Fibroblast of lung (primary cell): ENCODE measurements around the gene DTWD2. TPM values are rescaled to one million over a fixed set of nuclear protein-coding genes. Genes with fewer than 3 reads are reported as not detected.

Experiments
- DNase-seq, 2 donors: peaks; one replicate each; pipeline versions ENCODE4 v3.0.0 to v3.0.0-alpha.2; 2010; ENCODE audit warnings: low read depth in 2 of 2
- H2AFZ ChIP-seq: 2 replicates; pipeline ENCODE4 v1.5.1; 2012; ENCODE audit warnings: low read length, control low read depth, inconsistent platforms
- H3K27ac ChIP-seq: 2 replicates; pipeline ENCODE4 v1.5.1; 2011; ENCODE audit warnings: low read length, control low read depth; ENCODE audit not compliant: insufficient read depth
- H3K27me3 ChIP-seq: 2 replicates; pipeline ENCODE4 v1.5.1; 2011; ENCODE audit warnings: mild to moderate bottlenecking, low read length; ENCODE audit not compliant: control insufficient read depth, insufficient read depth
- H3K36me3 ChIP-seq: 2 replicates; pipeline ENCODE4 v1.5.1; 2011; ENCODE audit warnings: low read length; ENCODE audit not compliant: control insufficient read depth, insufficient read depth
- H3K4me1 ChIP-seq: 2 replicates; pipeline ENCODE4 v1.5.1; 2011; ENCODE audit warnings: low read length; ENCODE audit not compliant: control insufficient read depth, insufficient read depth; ENCODE audit errors: extremely low read depth
- H3K4me2 ChIP-seq: 2 replicates; pipeline ENCODE4 v1.5.1; 2011; ENCODE audit warnings: low read length, control low read depth; ENCODE audit not compliant: insufficient read depth; ENCODE audit errors: extremely low read depth
- H3K4me3 ChIP-seq, 4 experiments: fragments of 200-600 bp in 1 of 4; sonication (generic) in 1 of 4; replicated peaks in 1 of 4; 2 replicates each; pipeline ENCODE4 v1.5.1; 2011 to 2016; ENCODE audit warnings: low read length in 4 of 4, low read depth in 3 of 4, mild to moderate bottlenecking in 3 of 4, control low read depth in 2 of 4, inconsistent platforms in 1 of 4, mixed read lengths in 1 of 4; ENCODE audit not compliant: insufficient read depth in 1 of 4; ENCODE audit errors: control extremely low read depth in 1 of 4
- H3K79me2 ChIP-seq: 2 replicates; pipeline ENCODE4 v1.5.1; 2012; ENCODE audit warnings: mild to moderate bottlenecking, low read length, inconsistent platforms; ENCODE audit not compliant: control insufficient read depth, insufficient read depth
- H3K9ac ChIP-seq: 2 replicates; pipeline ENCODE4 v1.5.1; 2011; ENCODE audit warnings: mild to moderate bottlenecking, low read length, control low read depth; ENCODE audit not compliant: insufficient read depth
- H3K9me3 ChIP-seq: 2 replicates; pipeline ENCODE4 v1.5.1; 2012; ENCODE audit warnings: low read depth, low read length; ENCODE audit not compliant: control insufficient read depth, insufficient read depth
- H4K20me1 ChIP-seq: 2 replicates; pipeline ENCODE4 v1.5.1; 2011; ENCODE audit warnings: low read length; ENCODE audit not compliant: control insufficient read depth, insufficient read depth; ENCODE audit errors: extremely low read depth
- EZH2 ChIP-seq: IDR thresholded peaks from 2 replicates; pipeline ENCODE4 v1.5.1; 2012; ENCODE audit warnings: low read length, control low read depth, mild to moderate bottlenecking; ENCODE audit errors: missing control alignments
- polyA minus RNA-seq: library from RNA; depleted of rRNA, polyadenylated mRNA; stranded (reverse); fragments of >200 nt; gene quantifications from 2 replicates; pipeline ENCODE4 v1.2.3, GENCODE V29; 2011; ENCODE audit warnings: low replicate concordance
- polyA plus RNA-seq, 2 donors: library from polyadenylated mRNA; depleted of rRNA in 1 of 2; stranded (reverse) in 1 of 2; unstranded in 1 of 2; fragments of >200 nt; gene quantifications; 2 replicates each; pipeline ENCODE4 v1.2.1, GENCODE V29; 2011 to 2012; ENCODE audit warnings: missing spikeins in 1 of 2
- total RNA-seq: library from RNA; depleted of rRNA; stranded (reverse); fragments of >200 nt; gene quantifications from 2 replicates; pipeline ENCODE4 v1.2.1, GENCODE V29; 2014
- TF ChIP-seq, protein P1 (sequence below), 2 donors: IDR thresholded peaks in 1 of 2; conservative IDR thresholded peaks in 1 of 2; 1 replicate in 1 of 2; 2 replicates in 1 of 2; pipeline ENCODE4 v1.5.1; 2011 to 2012; ENCODE audit warnings: low read length in 2 of 2, control low read depth in 1 of 2, inconsistent platforms in 1 of 2, low read depth in 1 of 2, mild to moderate bottlenecking in 1 of 2

The DTWD2 gene
- 4.8 and 5.4 TPM in 2 replicates for total RNA-seq
- 2.3 and 2.8 TPM in 2 replicates for polyA plus RNA-seq
- 1.6 and 2.4 TPM in 2 replicates for polyA plus RNA-seq (2012)
- polyA minus RNA-seq, result 0.44 and 0.75 TPM in 2 replicates

- no peaks in the 10 kb centered on the region for H3K27me3 ChIP-seq
- no peaks in the 10 kb centered on the region for H3K36me3 ChIP-seq
- no peaks in the 10 kb centered on the region for H3K79me2 ChIP-seq
- H3K9ac ChIP-seq, result peak within 1 kb of the TSS; percentile 75
- H3K9me3 ChIP-seq, result no peaks in the 10 kb centered on the region
- H3K4me2 ChIP-seq, result peak within 1 kb of the TSS; percentile 96
- H4K20me1 ChIP-seq, result no peaks in the 10 kb centered on the region
- peak within 1 kb of the TSS; percentile 55 for H3K27ac ChIP-seq
- peak; percentile 88 to 92 for DNase-seq
- H2AFZ ChIP-seq, result peak within 1 kb of the TSS; percentile 94
- H3K4me1 ChIP-seq, result peaks cover 5% of the 10 kb centered on the region
- TF ChIP-seq, protein P1, sequence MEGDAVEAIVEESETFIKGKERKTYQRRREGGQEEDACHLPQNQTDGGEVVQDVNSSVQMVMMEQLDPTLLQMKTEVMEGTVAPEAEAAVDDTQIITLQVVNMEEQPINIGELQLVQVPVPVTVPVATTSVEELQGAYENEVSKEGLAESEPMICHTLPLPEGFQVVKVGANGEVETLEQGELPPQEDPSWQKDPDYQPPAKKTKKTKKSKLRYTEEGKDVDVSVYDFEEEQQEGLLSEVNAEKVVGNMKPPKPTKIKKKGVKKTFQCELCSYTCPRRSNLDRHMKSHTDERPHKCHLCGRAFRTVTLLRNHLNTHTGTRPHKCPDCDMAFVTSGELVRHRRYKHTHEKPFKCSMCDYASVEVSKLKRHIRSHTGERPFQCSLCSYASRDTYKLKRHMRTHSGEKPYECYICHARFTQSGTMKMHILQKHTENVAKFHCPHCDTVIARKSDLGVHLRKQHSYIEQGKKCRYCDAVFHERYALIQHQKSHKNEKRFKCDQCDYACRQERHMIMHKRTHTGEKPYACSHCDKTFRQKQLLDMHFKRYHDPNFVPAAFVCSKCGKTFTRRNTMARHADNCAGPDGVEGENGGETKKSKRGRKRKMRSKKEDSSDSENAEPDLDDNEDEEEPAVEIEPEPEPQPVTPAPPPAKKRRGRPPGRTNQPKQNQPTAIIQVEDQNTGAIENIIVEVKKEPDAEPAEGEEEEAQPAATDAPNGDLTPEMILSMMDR (conservative IDR thresholded peaks at IDR 0.05 in 1 of 2, IDR thresholded peaks at IDR 0.05 in 1 of 2; ENCODE audit: low read depth in 1 of 2, low read length in 2 of 2), result peak; percentile 72 to 79
- TF ChIP-seq EZH2, result no peak
- peak within 1 kb of the TSS; percentile 62 to 83 (median 76) for H3K4me3 ChIP-seq
These were observed at the start of gene DTWD2 for GRCh38 chr5:118987988-118988865. DTWD2 (minus strand) TSS chr5:118988547; CDS start chr5:118988511, 36 bp downstream.

- no peaks in the 10 kb centered on the region for H3K4me1 ChIP-seq
- no peak overlapping the region for H3K4me3 ChIP-seq
- H3K27me3 ChIP-seq, result no peaks in the 10 kb centered on the region
- H2AFZ ChIP-seq, result no peak overlapping the region
- TF ChIP-seq, protein P1 (conservative IDR thresholded peaks at IDR 0.05 in 1 of 2, IDR thresholded peaks at IDR 0.05 in 1 of 2; ENCODE audit: low read depth in 1 of 2, low read length in 2 of 2), result no peak
- no peak for TF ChIP-seq EZH2
- no peaks in the 10 kb centered on the region for H3K9me3 ChIP-seq
- H3K79me2 ChIP-seq, result no peaks in the 10 kb centered on the region
- no peak overlapping the region for H3K9ac ChIP-seq
- no peaks in the 10 kb centered on the region for H3K36me3 ChIP-seq
- DNase-seq, result peak; percentile 22 to 67
- no peaks in the 10 kb centered on the region for H4K20me1 ChIP-seq
- no peak overlapping the region for H3K4me2 ChIP-seq
- H3K27ac ChIP-seq, result no peak overlapping the region
These were observed 49.3 kb upstream of the DTWD2 start for GRCh38 chr5:119037496-119038215.
